AG09319 (cell line): ENCODE measurements around the gene MAEA.

ENCODE experiments used
- DNase-seq: peaks from one replicate; pipeline ENCODE4 v3.0.0-alpha.2; 2010; ENCODE audit warnings: low read depth; ENCODE audit errors: extremely low read depth
- CTCF ChIP-seq: IDR thresholded peaks from 2 replicates; pipeline ENCODE4 v1.5.1; 2011; ENCODE audit warnings: low read depth, mild to moderate bottlenecking, inconsistent platforms, low read length, moderate library complexity

The MAEA gene

GRCh38 chr4:1293991-1294390, 4.3 kb downstream of the MAEA start:
- TF ChIP-seq CTCF: no peak
- no peak for DNase-seq

- no peak for DNase-seq
- TF ChIP-seq CTCF: no peak
Observed at GRCh38 chr4:1294424-1294823, 4.7 kb downstream of the MAEA start.

- no peak for DNase-seq
- TF ChIP-seq CTCF: no peak
Observed at GRCh38 chr4:1294891-1295290, 5.2 kb downstream of the MAEA start.

- no peak for DNase-seq
Observed at GRCh38 chr4:1295405-1296055, 5.8 kb downstream of the MAEA start.

GRCh38 chr4:1296324-1297022, 6.8 kb downstream of the MAEA start:
- DNase-seq: no peak
- no peak for TF ChIP-seq CTCF

More at GRCh38 chr4:1295405-1296055, 5.8 kb downstream of the MAEA start:
- TF ChIP-seq CTCF: no peak

- DNase-seq: no peak
- TF ChIP-seq CTCF: no peak
Observed at GRCh38 chr4:1297023-1297395, 7.3 kb downstream of the MAEA start.

GRCh38 chr4:1297456-1298325, 8.0 kb downstream of the MAEA start:
- no peak for DNase-seq
- no peak for TF ChIP-seq CTCF
